Measurements from ENCODE around the gene ESYT1. TPM values are rescaled to one million over a fixed set of nuclear protein-coding genes. Genes with fewer than 3 reads are reported as not detected.

Gene ESYT1
- total and polyA plus RNA-seq, 5 donors from 2014 or later = 190 to 395 (median 330) TPM

DNA sequence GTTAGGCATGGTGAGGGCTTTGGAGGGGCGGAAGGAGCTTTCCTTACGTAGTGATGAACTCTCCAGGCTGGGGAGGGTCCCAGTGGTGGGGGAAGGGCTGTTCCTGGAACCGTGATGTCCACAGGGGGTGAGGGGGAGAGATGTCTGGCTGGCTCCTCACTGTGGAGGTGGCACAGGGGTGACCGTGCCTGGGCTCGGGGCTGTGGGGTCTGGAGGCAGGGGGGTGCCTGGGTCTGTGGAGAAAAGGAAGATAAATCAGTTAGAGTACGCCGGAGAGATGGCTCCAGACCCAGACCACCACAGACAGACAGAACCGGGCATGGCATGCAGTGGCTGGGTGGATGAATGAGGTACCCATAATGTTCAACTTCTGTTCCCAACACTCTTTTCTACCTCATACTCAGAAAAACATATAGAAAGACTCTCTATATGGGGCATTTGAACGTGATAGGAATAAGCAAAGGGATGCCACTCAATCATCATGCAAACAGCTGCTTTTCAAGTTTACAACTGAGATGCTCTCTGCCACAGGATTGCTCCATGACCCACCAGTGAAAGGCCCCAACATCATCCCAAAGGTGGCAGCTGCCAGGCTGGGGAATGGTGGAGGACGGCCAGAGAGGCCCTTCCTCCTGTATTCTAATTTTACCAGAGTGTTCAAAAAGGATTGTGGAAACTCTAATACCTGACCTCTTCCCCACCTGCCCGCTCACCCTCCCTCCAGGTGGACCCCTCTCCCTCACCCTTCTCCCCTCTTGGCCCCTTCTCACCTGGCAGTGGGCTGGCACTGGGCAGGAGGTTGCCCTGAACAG, 35.7 kb downstream of the ESYT1 start:
- Mint-ChIP-seq H3K27ac (peak overlapping the region; percentile 32 to 77 (median 55)), H3K36me3 (peaks cover 39% of the 10 kb centered on the region), H3K4me1 (peaks cover 0 to 40% (median 26%) of the 10 kb centered on the region in 4 donors), H3K27me3 (no peaks in the 10 kb centered on the region), H3K9me3 (no peaks in the 10 kb centered on the region), H3K4me3 (peak overlapping the region in 2 of 4 donors; percentile 22 to 58)
- Histone ChIP-seq H3K36me3 (ENCODE audit: control insufficient read depth, insufficient read depth, low read length) (peaks cover 73% of the 10 kb centered on the region), H3K27ac (ENCODE audit: insufficient read depth, low read length, poor library complexity, severe bottlenecking) (peak overlapping the region; percentile 36), H3K4me3 (ENCODE audit: low read depth, low read length) (no peak overlapping the region), H3K4me1 (ENCODE audit: control insufficient read depth, insufficient read depth, low read length, poor library complexity, severe bottlenecking) (peaks cover 34% of the 10 kb centered on the region), H3K9me3 (ENCODE audit: control insufficient read depth in 2 of 2, low read length in 2 of 2) (no peaks in the 10 kb centered on the region), H3K27me3 (ENCODE audit: control insufficient read depth, insufficient read depth, low read length) (no peaks in the 10 kb centered on the region)
- ATAC-seq (ENCODE audit: low read depth in 2 of 2) (no peak), DNase-seq (no peak)

GRCh38 chr12:56164345-56164729, 36.3 kb downstream of the ESYT1 start:
- Mint-ChIP-seq H3K4me3 (no peak overlapping the region), H3K4me1 (peaks cover 0 to 34% (median 20%) of the 10 kb centered on the region in 4 donors), H3K36me3 (peaks cover 39% of the 10 kb centered on the region), H3K27me3 (no peaks in the 10 kb centered on the region), H3K27ac (peak overlapping the region in 2 of 3 donors; percentile 55 to 77), H3K9me3 (no peaks in the 10 kb centered on the region)
- Histone ChIP-seq H3K27me3 (ENCODE audit: control insufficient read depth, insufficient read depth, low read length) (no peaks in the 10 kb centered on the region), H3K36me3 (ENCODE audit: control insufficient read depth, insufficient read depth, low read length) (peaks cover 77% of the 10 kb centered on the region), H3K4me3 (ENCODE audit: low read depth, low read length) (no peak overlapping the region), H3K4me1 (ENCODE audit: control insufficient read depth, insufficient read depth, low read length, poor library complexity, severe bottlenecking) (peaks cover 28% of the 10 kb centered on the region), H3K27ac (ENCODE audit: insufficient read depth, low read length, poor library complexity, severe bottlenecking) (no peak overlapping the region), H3K9me3 (ENCODE audit: control insufficient read depth in 2 of 2, low read length in 2 of 2) (no peaks in the 10 kb centered on the region)
- DNase-seq = no peak
- ATAC-seq (ENCODE audit: low read depth in 2 of 2) = no peak

GRCh38 chr12:56165369-56165768, 37.3 kb downstream of the ESYT1 start:
- H3K27me3 Mint-ChIP-seq = no peaks in the 10 kb centered on the region
- peak overlapping the region in 2 of 3 donors; percentile 22 to 69 for H3K27ac Mint-ChIP-seq
- H3K4me3 Mint-ChIP-seq = peak overlapping the region in 1 of 4 donors; percentile 71
- Histone ChIP-seq H3K4me3 (ENCODE audit: low read depth, low read length) (no peak overlapping the region), H3K27ac (ENCODE audit: insufficient read depth, low read length, poor library complexity, severe bottlenecking) (no peak overlapping the region), H3K4me1 (ENCODE audit: control insufficient read depth, insufficient read depth, low read length, poor library complexity, severe bottlenecking) (peaks cover 18% of the 10 kb centered on the region), H3K36me3 (ENCODE audit: control insufficient read depth, insufficient read depth, low read length) (peaks cover 85% of the 10 kb centered on the region), H3K9me3 (ENCODE audit: control insufficient read depth in 2 of 2, low read length in 2 of 2) (no peaks in the 10 kb centered on the region), H3K27me3 (ENCODE audit: control insufficient read depth, insufficient read depth, low read length) (no peaks in the 10 kb centered on the region)
- no peak for ATAC-seq (ENCODE audit: low read depth in 2 of 2)
- DNase-seq = no peak
- no peaks in the 10 kb centered on the region for H3K9me3 Mint-ChIP-seq
- peaks cover 42% of the 10 kb centered on the region for H3K36me3 Mint-ChIP-seq
- peaks cover 0 to 24% (median 12%) of the 10 kb centered on the region in 4 donors for H3K4me1 Mint-ChIP-seq

DNA sequence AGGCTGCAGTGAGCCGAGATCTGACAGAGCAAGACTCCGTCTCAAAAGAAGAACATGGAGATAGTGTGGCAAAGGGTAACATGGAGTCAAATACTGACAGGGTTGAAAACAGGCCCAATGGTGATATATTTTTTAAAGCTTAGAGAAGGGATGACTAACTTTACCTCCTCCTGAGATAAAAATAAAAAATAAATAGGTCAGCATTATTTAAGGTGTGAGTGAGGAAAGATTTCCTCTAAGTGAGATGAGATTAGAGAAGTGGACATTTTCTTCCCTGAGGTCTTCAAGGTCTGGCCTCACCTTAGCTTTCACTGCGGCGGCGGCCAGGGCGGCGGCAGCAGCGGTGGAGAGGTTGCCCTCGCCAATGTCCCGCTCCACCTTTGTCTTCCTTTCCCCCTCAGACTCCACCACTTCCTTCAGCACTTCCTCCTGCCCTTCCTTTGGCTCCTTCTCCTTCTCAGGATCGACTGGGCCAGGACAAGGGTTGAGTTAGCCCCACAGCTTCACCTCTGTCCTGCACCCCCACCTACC, 41.2 kb downstream of the ESYT1 start:
- Mint-ChIP-seq H3K4me1 (peaks cover 0 to 4% (median under 1%) of the 10 kb centered on the region in 4 donors), H3K27me3 (no peaks in the 10 kb centered on the region), H3K36me3 (peaks cover 52% of the 10 kb centered on the region), H3K27ac (peak overlapping the region in 1 of 3 donors; percentile 85), H3K9me3 (no peaks in the 10 kb centered on the region), H3K4me3 (no peak overlapping the region)
- ATAC-seq (ENCODE audit: low read depth in 2 of 2) = no peak
- no peaks in the 10 kb centered on the region for H3K27me3 ChIP-seq (ENCODE audit: control insufficient read depth, insufficient read depth, low read length)
- H3K27ac ChIP-seq (ENCODE audit: insufficient read depth, low read length, poor library complexity, severe bottlenecking) = no peak overlapping the region
- no peak for DNase-seq
- H3K4me3 ChIP-seq (ENCODE audit: low read depth, low read length) = no peak overlapping the region
- no peaks in the 10 kb centered on the region for H3K9me3 ChIP-seq (ENCODE audit: control insufficient read depth in 2 of 2, low read length in 2 of 2)
- peaks cover 81% of the 10 kb centered on the region for H3K36me3 ChIP-seq (ENCODE audit: control insufficient read depth, insufficient read depth, low read length)
- H3K4me1 ChIP-seq (ENCODE audit: control insufficient read depth, insufficient read depth, low read length, poor library complexity, severe bottlenecking) = no peaks in the 10 kb centered on the region

GRCh38 chr12:56172839-56173238, 44.8 kb downstream of the ESYT1 start:
- H3K27ac ChIP-seq (ENCODE audit: insufficient read depth, low read length, poor library complexity, severe bottlenecking) = no peak overlapping the region
- Mint-ChIP-seq H3K4me1 (peaks cover 0 to 6% (median 1%) of the 10 kb centered on the region in 4 donors), H3K27me3 (no peaks in the 10 kb centered on the region), H3K27ac (peak overlapping the region in 2 of 3 donors; percentile 46 to 58), H3K4me3 (no peak overlapping the region), H3K36me3 (peaks cover 49% of the 10 kb centered on the region), H3K9me3 (no peaks in the 10 kb centered on the region)
- H3K9me3 ChIP-seq (ENCODE audit: control insufficient read depth in 2 of 2, low read length in 2 of 2) = no peaks in the 10 kb centered on the region
- H3K4me3 ChIP-seq (ENCODE audit: low read depth, low read length) = no peak overlapping the region
- ATAC-seq (ENCODE audit: low read depth in 2 of 2) (no peak), DNase-seq (no peak)
- H3K36me3 ChIP-seq (ENCODE audit: control insufficient read depth, insufficient read depth, low read length) = peaks cover 81% of the 10 kb centered on the region
- no peaks in the 10 kb centered on the region for H3K27me3 ChIP-seq (ENCODE audit: control insufficient read depth, insufficient read depth, low read length)
- H3K4me1 ChIP-seq (ENCODE audit: control insufficient read depth, insufficient read depth, low read length, poor library complexity, severe bottlenecking) = no peaks in the 10 kb centered on the region

DNA sequence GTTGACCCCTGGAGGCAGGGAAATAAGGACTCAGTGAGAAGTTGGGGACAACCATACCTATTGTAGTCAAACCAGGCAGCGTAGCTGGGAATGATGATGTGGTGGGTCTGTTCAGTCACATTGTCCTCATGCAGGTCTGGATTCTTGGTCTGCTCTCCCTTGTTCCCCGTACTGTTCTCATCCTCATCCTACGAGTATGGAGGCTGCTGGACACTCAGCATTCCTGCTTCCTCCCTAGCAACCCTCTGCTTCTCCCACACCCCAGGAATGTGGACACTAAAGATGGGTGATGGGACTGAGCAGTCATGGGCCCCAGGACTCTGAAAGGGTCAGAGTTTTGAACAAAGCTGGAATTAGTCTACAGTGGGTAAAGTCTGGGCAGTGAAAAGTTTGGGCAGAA, 50.3 kb downstream of the ESYT1 start:
- ATAC-seq (ENCODE audit: low read depth in 2 of 2) = no peak
- no peaks in the 10 kb centered on the region for H3K27me3 ChIP-seq (ENCODE audit: control insufficient read depth, insufficient read depth, low read length)
- H3K4me3 ChIP-seq (ENCODE audit: low read depth, low read length) = no peak overlapping the region
- Mint-ChIP-seq H3K27ac (peak overlapping the region in 1 of 3 donors; percentile 28), H3K9me3 (no peaks in the 10 kb centered on the region), H3K4me1 (peaks cover 0 to 6% (median 3%) of the 10 kb centered on the region in 4 donors), H3K36me3 (peaks cover 51% of the 10 kb centered on the region), H3K4me3 (no peak overlapping the region), H3K27me3 (no peaks in the 10 kb centered on the region)
- peaks cover 78% of the 10 kb centered on the region for H3K36me3 ChIP-seq (ENCODE audit: control insufficient read depth, insufficient read depth, low read length)
- H3K9me3 ChIP-seq (ENCODE audit: control insufficient read depth in 2 of 2, low read length in 2 of 2) = no peaks in the 10 kb centered on the region
- no peak for DNase-seq
- no peaks in the 10 kb centered on the region for H3K4me1 ChIP-seq (ENCODE audit: control insufficient read depth, insufficient read depth, low read length, poor library complexity, severe bottlenecking)
- no peak overlapping the region for H3K27ac ChIP-seq (ENCODE audit: insufficient read depth, low read length, poor library complexity, severe bottlenecking)

GRCh38 chr12:56186957-56187356, 58.9 kb downstream of the ESYT1 start:
- peak overlapping the region in 2 of 3 donors; percentile 94 to 96 for H3K27ac Mint-ChIP-seq
- H3K36me3 Mint-ChIP-seq = peaks cover 24% of the 10 kb centered on the region
- H3K4me3 Mint-ChIP-seq = peak overlapping the region; percentile 38 to 95 (median 94)
- H3K9me3 Mint-ChIP-seq = peaks cover 0 to 1% (median 0%) of the 10 kb centered on the region in 7 donors
- peaks cover 19 to 53% (median 33%) of the 10 kb centered on the region in 4 donors for H3K4me1 Mint-ChIP-seq
- H3K27me3 ChIP-seq (ENCODE audit: control insufficient read depth, insufficient read depth, low read length) = no peaks in the 10 kb centered on the region
- peak overlapping the region; percentile 86 for H3K27ac ChIP-seq (ENCODE audit: insufficient read depth, low read length, poor library complexity, severe bottlenecking)
- no peak for ATAC-seq (ENCODE audit: low read depth in 2 of 2)
- H3K4me3 ChIP-seq (ENCODE audit: low read depth, low read length) = peak overlapping the region; percentile 84
- peaks cover 43% of the 10 kb centered on the region for H3K36me3 ChIP-seq (ENCODE audit: control insufficient read depth, insufficient read depth, low read length)
- H3K9me3 ChIP-seq (ENCODE audit: control insufficient read depth in 2 of 2, low read length in 2 of 2) = no peaks in the 10 kb centered on the region
- H3K4me1 ChIP-seq (ENCODE audit: control insufficient read depth, insufficient read depth, low read length, poor library complexity, severe bottlenecking) = peaks cover 32% of the 10 kb centered on the region
- H3K27me3 Mint-ChIP-seq = peaks cover 16% of the 10 kb centered on the region
- DNase-seq = no peak

Measured in CD4-positive, CD25-positive, alpha-beta regulatory T cell (primary cell).